T-helper 22 cell (primary cell): ENCODE data around the gene ST3GAL3.
A peak's percentile ranks its signal among the peaks of the same experiment; 100 is the strongest.
"Not testable (repeated sequence)": the region's sequence is repeated elsewhere in the genome, so short reads cannot be mapped to it uniquely, and the experiment has no call there.

Experiments
- DNase-seq: peaks from one replicate; pipeline ENCODE4 v3.0.0-alpha.2; 2020; ENCODE audit warnings: low read depth

The ST3GAL3 gene

DNA sequence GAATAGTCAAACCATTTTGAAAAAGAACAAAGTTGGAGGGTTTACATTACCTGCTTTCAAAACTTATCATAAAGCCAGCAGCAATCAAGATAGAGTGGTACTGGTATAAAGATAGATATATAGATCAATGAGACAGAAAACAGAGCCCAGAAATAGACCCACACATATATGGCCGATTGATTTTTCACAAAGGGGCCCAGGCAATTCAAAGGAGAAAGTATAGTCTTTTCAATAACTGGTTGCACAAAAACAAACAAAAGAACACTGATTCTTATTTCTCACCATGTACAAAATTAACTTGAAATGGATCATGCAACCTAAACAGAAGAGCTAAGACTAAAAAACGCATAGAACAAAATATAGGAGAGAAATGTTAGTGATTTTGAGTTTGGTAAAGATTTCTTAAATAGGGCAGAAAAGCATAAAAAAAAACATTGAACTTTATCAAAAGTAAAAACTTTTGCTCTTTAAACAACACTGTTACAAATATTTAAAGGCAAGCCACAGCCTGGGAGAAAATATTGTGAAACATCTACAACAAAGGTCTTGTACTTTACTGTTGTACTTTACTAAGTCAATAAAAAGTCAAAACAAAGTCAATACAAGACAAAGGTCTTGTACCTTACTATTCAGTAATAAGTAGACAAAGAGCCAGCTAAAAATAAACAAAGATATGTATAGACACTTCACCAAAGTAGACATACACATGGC, 50.2 kb downstream of the ST3GAL3 start:
- no peak for DNase-seq

DNA sequence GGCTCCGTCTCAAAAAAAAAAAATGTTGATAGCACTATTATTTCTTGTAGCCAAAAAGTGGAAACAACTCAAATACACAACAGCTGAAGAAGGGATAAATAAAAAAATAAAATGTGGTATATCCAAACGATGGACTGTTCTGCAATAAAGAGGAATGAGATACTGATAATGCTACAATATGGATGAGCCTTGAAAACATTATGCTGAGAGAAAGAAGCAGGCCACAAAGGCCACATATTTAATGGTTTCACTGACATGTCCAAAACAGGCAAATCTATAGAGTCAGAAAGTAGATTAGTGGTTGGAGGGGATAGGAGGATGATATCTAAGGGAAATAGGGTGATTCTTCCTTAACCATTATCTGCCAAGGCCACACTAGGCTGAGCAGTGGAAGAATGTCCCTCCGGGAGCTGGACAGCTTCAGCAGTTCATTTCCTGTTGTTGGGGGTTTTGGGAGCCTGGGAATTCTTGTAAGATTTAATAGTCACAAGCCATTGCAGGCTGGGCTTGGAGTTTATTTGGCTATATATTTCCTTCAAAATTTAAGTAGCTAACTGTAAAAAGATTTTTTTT, 53.5 kb downstream of the ST3GAL3 start:
- no peak for DNase-seq

DNA sequence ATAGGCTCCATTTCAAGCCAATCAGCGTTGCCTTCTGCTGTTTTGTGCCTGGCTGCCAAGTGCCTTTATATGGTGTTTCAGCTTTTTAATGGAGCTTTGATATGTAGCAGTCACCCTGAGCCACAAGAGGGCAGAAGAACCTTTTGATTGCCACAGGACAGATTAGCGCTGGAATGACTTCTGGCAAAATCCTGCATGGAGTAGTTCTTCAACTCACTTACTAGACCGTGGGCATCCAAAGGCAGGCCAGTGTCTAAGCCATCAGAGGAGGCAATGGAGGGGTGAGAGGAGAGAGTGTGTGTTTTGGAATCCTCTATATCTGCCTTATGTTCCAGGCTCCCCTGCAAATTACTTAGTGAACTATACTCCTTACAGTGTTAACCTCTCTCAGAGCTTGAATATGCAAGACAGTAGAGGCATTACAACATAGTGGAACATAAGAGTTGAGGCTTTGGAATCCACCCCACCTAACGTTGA, 56.2 kb downstream of the ST3GAL3 start:
- DNase-seq = peak; percentile 1

DNA sequence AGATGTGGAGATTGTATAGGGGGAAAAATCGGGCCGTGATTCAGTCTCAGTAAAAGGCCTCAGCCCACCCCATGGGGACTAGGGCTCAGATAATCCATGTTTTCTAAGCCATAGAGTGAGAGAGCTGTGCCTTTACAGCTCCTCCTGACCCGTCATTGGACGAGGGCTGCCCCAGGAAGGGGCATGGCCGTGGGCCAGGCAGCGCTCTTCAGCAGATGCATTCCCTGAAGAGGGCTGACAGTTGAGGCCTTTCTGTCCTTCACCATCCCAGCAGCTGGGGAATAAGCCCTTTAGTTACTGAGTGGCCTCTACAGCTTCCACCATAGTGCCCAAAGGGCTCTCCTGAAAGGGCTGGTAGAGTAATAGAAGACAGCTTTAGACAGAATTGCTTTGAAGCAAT, 57.2 kb downstream of the ST3GAL3 start:
- no peak for DNase-seq

DNA sequence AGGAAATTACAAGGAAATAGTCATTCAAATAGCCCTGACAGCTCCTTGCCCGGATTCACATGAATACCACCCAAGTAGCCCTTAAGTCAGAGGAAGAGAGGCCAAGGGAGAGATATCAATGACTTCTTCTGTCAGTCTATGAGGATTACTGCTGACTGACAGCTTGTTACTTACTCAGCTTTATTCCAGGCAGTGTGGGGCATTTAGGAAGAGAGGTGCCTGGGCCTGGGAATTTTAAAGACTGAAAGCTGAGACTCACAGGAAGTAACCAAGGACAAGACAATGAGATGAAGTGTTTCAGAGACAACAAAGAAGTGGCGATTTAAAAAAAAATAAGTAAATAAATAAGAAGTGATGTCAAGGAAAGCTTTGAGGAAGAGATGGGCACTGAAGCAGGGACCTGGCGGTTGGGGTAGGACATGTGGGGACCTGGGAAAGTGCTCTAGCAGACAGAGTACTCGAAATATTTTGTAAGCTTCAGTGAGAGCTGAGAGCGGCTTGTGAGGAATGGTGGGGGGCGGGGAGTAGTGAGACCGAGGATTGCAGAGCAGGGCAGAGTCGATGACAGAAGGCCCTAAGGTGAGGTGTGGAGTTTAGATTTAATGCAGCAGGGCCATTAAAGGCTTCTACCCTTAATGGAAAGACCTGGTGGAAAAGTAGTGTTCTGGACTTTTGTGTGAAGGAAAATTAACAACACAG, 58.9 kb downstream of the ST3GAL3 start:
- DNase-seq = no peak

DNA sequence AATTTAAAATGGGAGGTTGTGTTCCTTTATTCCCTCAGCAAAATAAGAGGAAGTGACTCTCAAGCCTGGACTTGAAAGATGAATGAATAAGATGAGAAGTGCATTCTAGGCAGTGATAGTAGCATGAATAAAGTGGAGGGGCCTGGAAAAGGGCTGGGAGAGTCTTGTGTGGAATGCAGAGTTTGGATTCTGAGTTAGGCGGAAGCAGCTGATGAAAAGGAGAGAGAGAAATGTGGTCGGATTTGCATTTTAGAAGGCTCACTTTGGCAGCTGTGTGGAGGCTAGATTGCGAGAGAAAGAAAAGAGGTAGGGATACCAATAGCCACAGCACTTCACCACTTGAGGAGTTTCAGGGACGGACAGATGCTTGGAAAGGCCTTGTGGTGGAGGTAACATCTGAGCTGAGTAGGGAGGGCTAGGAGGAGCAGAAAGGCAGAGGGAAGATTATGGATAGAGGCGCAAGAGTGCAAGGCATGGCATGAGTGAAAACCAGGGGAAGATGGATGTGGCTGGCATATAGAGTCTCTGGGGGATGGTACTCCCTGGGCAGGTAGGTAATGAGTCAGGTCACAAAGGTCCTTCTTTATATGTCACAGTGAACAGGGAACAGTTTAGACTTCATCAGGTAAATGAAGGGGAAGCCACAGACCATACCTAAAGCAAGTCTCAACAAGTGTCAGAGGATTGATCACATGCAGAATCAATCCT, 59.6 kb downstream of the ST3GAL3 start:
- DNase-seq = no peak

DNA sequence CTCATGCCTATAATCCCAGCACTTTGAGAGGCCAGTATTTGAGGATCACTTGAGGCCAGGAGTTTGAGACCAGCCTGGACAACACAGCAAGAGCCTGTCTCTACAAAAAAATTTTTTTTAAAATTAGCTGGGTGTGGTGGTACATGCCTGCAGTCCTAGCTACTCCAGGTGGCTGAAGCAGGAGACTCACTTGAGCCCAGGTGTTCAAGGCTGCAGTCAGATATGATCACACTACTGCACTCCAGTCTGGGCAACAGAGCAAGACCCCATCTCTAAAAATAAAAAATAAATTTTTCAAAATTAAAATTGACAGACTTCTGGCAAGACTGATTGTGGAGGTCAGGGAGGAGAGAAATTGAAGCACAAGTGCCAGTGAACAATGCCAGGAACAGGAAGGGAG, 60.8 kb downstream of the ST3GAL3 start:
- no peak for DNase-seq

DNA sequence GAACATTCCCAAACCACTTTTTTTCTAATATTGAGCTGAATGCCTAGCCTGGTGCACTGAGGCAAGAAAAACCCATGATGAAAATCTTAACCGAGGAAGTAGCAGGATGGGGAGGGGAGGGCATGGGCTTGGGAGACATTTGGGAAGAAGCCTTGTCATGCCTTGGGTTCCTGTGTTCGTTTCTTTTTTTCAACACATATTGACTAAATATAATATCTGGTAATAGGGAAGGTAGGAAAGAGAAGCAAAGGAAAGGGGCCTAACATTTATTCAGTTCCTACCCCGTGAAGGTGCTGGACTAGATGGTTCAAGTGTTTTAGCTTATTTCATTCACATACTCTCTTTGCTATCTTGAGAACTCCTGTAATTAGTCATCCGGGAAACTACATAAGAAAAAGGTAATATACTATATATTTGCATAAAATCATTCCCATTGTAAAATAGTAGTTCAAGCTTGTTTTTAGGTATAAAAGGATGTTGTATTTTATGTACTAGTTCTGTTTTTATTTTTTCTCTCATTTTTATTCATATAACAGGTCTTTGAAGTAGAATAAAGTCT, 62.1 kb downstream of the ST3GAL3 start:
- DNase-seq = no peak

GRCh38 chr1:43770111-43770510, 62.8 kb downstream of the ST3GAL3 start:
- no peak for DNase-seq

- no peak for DNase-seq
These were observed 65.6 kb downstream of the ST3GAL3 start for GRCh38 chr1:43772978-43773377.

- no peak for DNase-seq
These were observed 66.5 kb downstream of the ST3GAL3 start for GRCh38 chr1:43773821-43774220.

- no peak for DNase-seq
These were observed 67.0 kb downstream of the ST3GAL3 start for GRCh38 chr1:43774359-43774758.

GRCh38 chr1:43776043-43776761, 68.9 kb downstream of the ST3GAL3 start:
- DNase-seq = no peak

GRCh38 chr1:43777916-43778315, 70.6 kb downstream of the ST3GAL3 start:
- DNase-seq = not testable (repeated sequence)

- DNase-seq = no peak
These were observed 71.9 kb downstream of the ST3GAL3 start for GRCh38 chr1:43779266-43779665.

DNA sequence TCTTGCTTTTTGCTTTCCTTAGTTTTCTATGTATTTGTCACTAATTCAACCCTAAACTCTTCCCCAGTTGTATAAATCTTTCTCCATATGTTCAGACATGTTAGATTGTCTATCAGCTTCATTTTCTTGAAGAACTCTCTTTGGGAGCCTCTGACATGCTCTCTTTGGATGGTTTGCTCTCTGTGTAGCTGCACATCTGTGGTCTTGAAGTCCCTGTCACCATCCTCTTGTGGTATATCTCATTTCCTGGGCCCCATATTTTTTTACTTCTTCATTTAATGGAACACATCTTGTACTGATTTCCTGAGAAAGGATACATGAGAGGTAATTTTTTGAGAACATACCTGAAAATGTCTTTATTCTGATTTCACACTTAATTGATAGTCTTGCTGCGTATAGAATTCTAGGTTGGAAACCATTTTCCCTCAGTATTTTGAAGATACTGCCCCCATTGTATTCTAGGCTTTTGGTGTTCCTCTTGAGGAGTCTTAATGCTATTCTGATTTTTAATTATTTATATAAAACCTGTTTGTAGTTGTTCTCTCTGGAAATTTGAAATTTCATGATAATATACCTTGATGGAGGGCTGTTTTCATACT, 72.6 kb downstream of the ST3GAL3 start:
- DNase-seq = no peak

DNA sequence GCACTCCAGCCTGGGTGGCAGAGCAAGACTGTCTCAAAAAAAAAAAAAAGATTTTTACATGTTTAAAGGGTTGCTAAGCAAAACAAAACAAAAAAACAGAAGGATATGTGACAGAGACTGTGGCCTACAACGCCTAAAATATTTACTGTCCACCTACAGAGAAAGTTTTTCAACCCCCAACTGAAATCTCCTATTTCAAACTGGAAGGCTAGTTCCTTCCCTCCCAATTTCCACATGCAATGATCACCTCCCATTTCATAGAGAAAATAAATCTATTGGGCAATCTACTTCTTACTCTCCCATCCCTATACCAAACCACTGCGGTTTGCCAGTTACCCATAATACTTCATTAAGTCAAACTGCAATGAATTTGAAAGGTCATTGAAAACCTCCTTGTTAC, 74.2 kb downstream of the ST3GAL3 start:
- DNase-seq = no peak

DNA sequence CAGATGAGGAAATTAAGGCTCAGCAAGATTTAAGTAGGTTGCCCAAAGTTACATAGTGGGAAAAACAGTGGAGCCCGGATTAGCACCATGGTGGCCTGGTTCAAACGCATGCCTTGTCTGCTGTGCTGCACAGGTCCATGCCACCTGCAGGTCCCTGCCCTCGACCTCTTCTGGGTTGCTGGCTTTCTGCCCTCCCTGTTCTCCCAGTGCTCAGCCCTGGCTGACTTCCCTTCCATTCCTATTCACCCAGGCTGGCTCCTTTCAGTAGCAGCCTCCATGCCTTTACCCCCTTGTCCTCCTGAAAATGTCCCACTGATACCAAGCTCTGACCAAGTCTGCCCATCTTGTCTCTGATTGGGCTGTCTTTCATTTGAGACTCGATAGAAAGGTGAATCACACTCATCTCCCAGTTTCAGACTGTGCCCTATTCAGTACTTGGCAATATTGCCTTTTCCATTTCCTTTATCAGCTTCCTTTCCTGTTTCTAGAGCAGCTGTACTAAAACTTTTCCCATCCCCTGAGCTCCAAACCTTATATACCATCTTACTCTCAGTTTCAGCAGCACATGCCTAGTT, 75.8 kb downstream of the ST3GAL3 start:
- DNase-seq = no peak

DNA sequence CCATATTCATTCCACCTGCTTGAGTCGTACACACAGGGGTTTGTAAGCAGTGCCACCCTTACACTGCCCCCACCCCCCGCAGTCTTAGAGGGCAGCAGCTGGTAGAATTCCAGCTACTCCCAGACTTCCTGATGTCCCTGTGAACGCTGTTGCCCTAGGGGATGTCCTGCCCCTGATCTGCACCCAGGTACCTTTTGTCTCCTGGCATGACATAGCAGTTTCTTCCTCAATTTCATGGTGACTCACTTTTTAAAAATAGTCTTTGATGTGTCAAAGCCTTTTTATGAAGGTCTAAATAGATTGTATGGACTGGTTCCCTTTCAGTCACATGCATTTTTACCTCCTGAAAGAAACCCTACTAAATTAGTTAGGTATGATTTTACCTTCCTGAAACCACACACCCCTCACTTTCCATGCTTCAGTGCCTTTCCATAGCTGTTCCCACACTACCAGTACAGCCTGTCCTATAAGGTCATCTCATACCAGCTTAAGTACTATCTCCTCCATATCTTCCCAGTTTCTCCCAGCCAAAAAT, 76.4 kb downstream of the ST3GAL3 start:
- no peak for DNase-seq

- no peak for DNase-seq
These were observed 79.0 kb downstream of the ST3GAL3 start for GRCh38 chr1:43786201-43786958.
